ENCODE measurements around the gene DHX9.
A peak's percentile ranks its signal among the peaks of the same experiment; 100 is the strongest.

Gene DHX9

GRCh38 chr1:182855911-182856310 is 16.8 kb downstream of the DHX9 start:
- Histone ChIP-seq H2AK5ac (ENCODE audit: low read length, severe bottlenecking) (no peak overlapping the region), H4K8ac (ENCODE audit: low read length) (no peak overlapping the region), H3K4ac (ENCODE audit: low read depth in 1 of 2, low read length in 2 of 2) (no peak overlapping the region), H2BK12ac (ENCODE audit: low read length in 2 of 2) (no peak overlapping the region), H3K4me2 (ENCODE audit: low read length, poor library complexity, severe bottlenecking) (no peak overlapping the region), H3K36me3 (ENCODE audit: control insufficient read depth in 1 of 2, insufficient read depth in 2 of 2, low read depth in 1 of 2, low read length in 2 of 2) (peaks cover 25 to 100% of the 10 kb centered on the region in 2 experiments), H3K9me3 (ENCODE audit: control insufficient read depth, low read length) (no peaks in the 10 kb centered on the region), H3K9ac (ENCODE audit: low read length) (peak overlapping the region; percentile 53), H3K27ac (ENCODE audit: low read length, poor library complexity, severe bottlenecking) (no peak overlapping the region), H3K79me1 (replicated peaks; ENCODE audit: low read length, poor library complexity, severe bottlenecking) (peaks cover 8% of the 10 kb centered on the region), H3K27me3 (ENCODE audit: control insufficient read depth in 1 of 2, insufficient read depth in 1 of 2, low read length in 2 of 2) (no peaks in the 10 kb centered on the region), H3K18ac (ENCODE audit: low read depth in 1 of 2, low read length in 2 of 2) (no peak overlapping the region), H2AFZ (ENCODE audit: low read depth, low read length) (no peak overlapping the region), H4K91ac (ENCODE audit: low read length) (no peak overlapping the region), H3K23ac (ENCODE audit: low read length in 2 of 2) (no peak overlapping the region), H3K14ac (ENCODE audit: low read length in 2 of 2) (no peak overlapping the region), H3K4me1 (ENCODE audit: control insufficient read depth, insufficient read depth, low read depth, low read length) (no peaks in the 10 kb centered on the region), H2BK5ac (ENCODE audit: low read depth, low read length, poor library complexity, severe bottlenecking) (no peak overlapping the region), H2BK120ac (ENCODE audit: low read depth, low read length) (no peak overlapping the region), H3K4me3 (ENCODE audit: insufficient read depth in 1 of 2, low read depth in 1 of 2, low read length in 2 of 2) (no peak overlapping the region), H2BK15ac (ENCODE audit: low read depth, poor library complexity, severe bottlenecking) (no peak overlapping the region)
- 96% methylated on average over 2 of the region's 4 CpGs for WGBS
- DNase-seq, result no peak

GRCh38 chr1:182857212-182857611 is 18.1 kb downstream of the DHX9 start:
- Histone ChIP-seq H4K8ac (ENCODE audit: low read length) (no peak overlapping the region), H3K36me3 (ENCODE audit: control insufficient read depth in 1 of 2, insufficient read depth in 2 of 2, low read depth in 1 of 2, low read length in 2 of 2) (peaks cover 22 to 100% of the 10 kb centered on the region in 2 experiments)
- WGBS, result 100% methylated on average over 1 of the region's 3 CpGs

GRCh38 chr1:182860658-182861057 is 21.5 kb downstream of the DHX9 start:
- no peak overlapping the region for H3K4me2 ChIP-seq (ENCODE audit: low read length, poor library complexity, severe bottlenecking)
- H3K14ac ChIP-seq (ENCODE audit: low read length in 2 of 2), result no peak overlapping the region
- no peaks in the 10 kb centered on the region for H3K4me1 ChIP-seq (ENCODE audit: control insufficient read depth, insufficient read depth, low read depth, low read length)
- H2AK5ac ChIP-seq (ENCODE audit: low read length, severe bottlenecking), result no peak overlapping the region
- no peak overlapping the region for H3K4me3 ChIP-seq (ENCODE audit: insufficient read depth in 1 of 2, low read depth in 1 of 2, low read length in 2 of 2)
- H3K27ac ChIP-seq (ENCODE audit: low read length, poor library complexity, severe bottlenecking), result no peak overlapping the region
- no peak overlapping the region for H2AFZ ChIP-seq (ENCODE audit: low read depth, low read length)
- H3K18ac ChIP-seq (ENCODE audit: low read depth in 1 of 2, low read length in 2 of 2), result no peak overlapping the region
- no peaks in the 10 kb centered on the region for H3K27me3 ChIP-seq (ENCODE audit: control insufficient read depth in 1 of 2, insufficient read depth in 1 of 2, low read length in 2 of 2)
- WGBS, result over 99% methylated on average over 4 of the region's 4 CpGs
- peaks cover 16 to 100% of the 10 kb centered on the region in 2 experiments for H3K36me3 ChIP-seq (ENCODE audit: control insufficient read depth in 1 of 2, insufficient read depth in 2 of 2, low read depth in 1 of 2, low read length in 2 of 2)
- no peak overlapping the region for H4K8ac ChIP-seq (ENCODE audit: low read length)
- H2BK120ac ChIP-seq (ENCODE audit: low read depth, low read length), result no peak overlapping the region
- H4K91ac ChIP-seq (ENCODE audit: low read length), result no peak overlapping the region
- H3K79me1 ChIP-seq (replicated peaks; ENCODE audit: low read length, poor library complexity, severe bottlenecking), result peaks cover 14% of the 10 kb centered on the region
- H3K9ac ChIP-seq (ENCODE audit: low read length), result no peak overlapping the region
- no peak overlapping the region for H2BK15ac ChIP-seq (ENCODE audit: low read depth, poor library complexity, severe bottlenecking)
- no peak overlapping the region for H3K4ac ChIP-seq (ENCODE audit: low read depth in 1 of 2, low read length in 2 of 2)
- no peak overlapping the region for H2BK12ac ChIP-seq (ENCODE audit: low read length in 2 of 2)
- no peaks in the 10 kb centered on the region for H3K9me3 ChIP-seq (ENCODE audit: control insufficient read depth, low read length)
- no peak overlapping the region for H2BK5ac ChIP-seq (ENCODE audit: low read depth, low read length, poor library complexity, severe bottlenecking)
- H3K23ac ChIP-seq (ENCODE audit: low read length in 2 of 2), result no peak overlapping the region
- no peak for DNase-seq

More at GRCh38 chr1:182857212-182857611, 18.1 kb downstream of the DHX9 start:
- Histone ChIP-seq H2BK5ac (ENCODE audit: low read depth, low read length, poor library complexity, severe bottlenecking) (no peak overlapping the region), H4K91ac (ENCODE audit: low read length) (no peak overlapping the region), H3K9ac (ENCODE audit: low read length) (no peak overlapping the region), H2BK15ac (ENCODE audit: low read depth, poor library complexity, severe bottlenecking) (no peak overlapping the region), H3K27ac (ENCODE audit: low read length, poor library complexity, severe bottlenecking) (no peak overlapping the region), H3K27me3 (ENCODE audit: control insufficient read depth in 1 of 2, insufficient read depth in 1 of 2, low read length in 2 of 2) (no peaks in the 10 kb centered on the region), H2AFZ (ENCODE audit: low read depth, low read length) (no peak overlapping the region), H3K4ac (ENCODE audit: low read depth in 1 of 2, low read length in 2 of 2) (no peak overlapping the region), H3K18ac (ENCODE audit: low read depth in 1 of 2, low read length in 2 of 2) (no peak overlapping the region), H3K9me3 (ENCODE audit: control insufficient read depth, low read length) (no peaks in the 10 kb centered on the region), H2BK12ac (ENCODE audit: low read length in 2 of 2) (no peak overlapping the region), H3K4me2 (ENCODE audit: low read length, poor library complexity, severe bottlenecking) (no peak overlapping the region), H3K79me1 (replicated peaks; ENCODE audit: low read length, poor library complexity, severe bottlenecking) (peaks cover 8% of the 10 kb centered on the region), H3K4me1 (ENCODE audit: control insufficient read depth, insufficient read depth, low read depth, low read length) (no peaks in the 10 kb centered on the region), H2AK5ac (ENCODE audit: low read length, severe bottlenecking) (no peak overlapping the region), H3K14ac (ENCODE audit: low read length in 2 of 2) (no peak overlapping the region), H3K4me3 (ENCODE audit: insufficient read depth in 1 of 2, low read depth in 1 of 2, low read length in 2 of 2) (no peak overlapping the region), H3K23ac (ENCODE audit: low read length in 2 of 2) (no peak overlapping the region), H2BK120ac (ENCODE audit: low read depth, low read length) (no peak overlapping the region)
- no peak for DNase-seq

GRCh38 chr1:182861994-182862393 is 22.8 kb downstream of the DHX9 start:
- Histone ChIP-seq H4K91ac (ENCODE audit: low read length) (no peak overlapping the region), H4K8ac (ENCODE audit: low read length) (no peak overlapping the region), H2BK5ac (ENCODE audit: low read depth, low read length, poor library complexity, severe bottlenecking) (no peak overlapping the region), H3K4me3 (ENCODE audit: insufficient read depth in 1 of 2, low read depth in 1 of 2, low read length in 2 of 2) (no peak overlapping the region), H3K9me3 (ENCODE audit: control insufficient read depth, low read length) (no peaks in the 10 kb centered on the region), H3K23ac (ENCODE audit: low read length in 2 of 2) (no peak overlapping the region), H3K27me3 (ENCODE audit: control insufficient read depth in 1 of 2, insufficient read depth in 1 of 2, low read length in 2 of 2) (no peaks in the 10 kb centered on the region), H2AFZ (ENCODE audit: low read depth, low read length) (no peak overlapping the region), H2AK5ac (ENCODE audit: low read length, severe bottlenecking) (no peak overlapping the region), H3K27ac (ENCODE audit: low read length, poor library complexity, severe bottlenecking) (no peak overlapping the region), H3K18ac (ENCODE audit: low read depth in 1 of 2, low read length in 2 of 2) (no peak overlapping the region), H3K4me1 (ENCODE audit: control insufficient read depth, insufficient read depth, low read depth, low read length) (no peaks in the 10 kb centered on the region), H3K14ac (ENCODE audit: low read length in 2 of 2) (no peak overlapping the region), H3K4ac (ENCODE audit: low read depth in 1 of 2, low read length in 2 of 2) (no peak overlapping the region), H3K79me1 (replicated peaks; ENCODE audit: low read length, poor library complexity, severe bottlenecking) (peaks cover 15% of the 10 kb centered on the region), H3K36me3 (ENCODE audit: control insufficient read depth in 1 of 2, insufficient read depth in 2 of 2, low read depth in 1 of 2, low read length in 2 of 2) (peaks cover 12 to 100% of the 10 kb centered on the region in 2 experiments), H2BK120ac (ENCODE audit: low read depth, low read length) (no peak overlapping the region), H3K9ac (ENCODE audit: low read length) (no peak overlapping the region), H2BK12ac (ENCODE audit: low read length in 2 of 2) (no peak overlapping the region), H2BK15ac (ENCODE audit: low read depth, poor library complexity, severe bottlenecking) (no peak overlapping the region), H3K4me2 (ENCODE audit: low read length, poor library complexity, severe bottlenecking) (no peak overlapping the region)
- DNase-seq, result peak; percentile 55
- WGBS, result 100% methylated on average over 1 of the region's 2 CpGs
